Keratinocyte (primary cell): ENCODE measurements around the gene RNF17. TPM values are rescaled to one million over a fixed set of nuclear protein-coding genes. Genes with fewer than 3 reads are reported as not detected.

Experiments used
- DNase-seq: peaks from one replicate; pipeline ENCODE4 v3.0.0-alpha.2; 2011; ENCODE audit warnings: low read depth, missing footprints, low spot score
- FAIRE-seq: peaks from 2 replicates; lab custom pipeline; 2011; peaks lifted over from hg19 to GRCh38; lab: Jason Lieb, UNC
- H2AFZ ChIP-seq: 2 replicates; pipeline ENCODE4 v1.6.0; 2012; ENCODE audit warnings: low read length, control low read depth, inconsistent platforms; ENCODE audit not compliant: control insufficient read depth
- H3K27ac ChIP-seq: 2 replicates; pipeline ENCODE4 v1.5.1; 2011; ENCODE audit warnings: low read length; ENCODE audit not compliant: control insufficient read depth, insufficient read depth
- H3K27me3 ChIP-seq: 3 replicates; pipeline ENCODE4 v1.6.0; 2011; ENCODE audit warnings: low read length; ENCODE audit not compliant: control insufficient read depth, insufficient read depth; ENCODE audit errors: extremely low read depth
- H3K36me3 ChIP-seq, 2 experiments: 2 replicates in 1 of 2; 3 replicates in 1 of 2; pipeline ENCODE4 v1.5.1; 2011; ENCODE audit warnings: low read length in 2 of 2, mild to moderate bottlenecking in 1 of 2; ENCODE audit not compliant: control insufficient read depth in 2 of 2, insufficient read depth in 2 of 2; ENCODE audit errors: extremely low read depth in 1 of 2
- H3K4me1 ChIP-seq: 3 replicates; pipeline ENCODE4 v1.5.1; 2011; ENCODE audit warnings: low read length; ENCODE audit not compliant: control insufficient read depth, insufficient read depth; ENCODE audit errors: extremely low read depth
- H3K4me2 ChIP-seq: 3 replicates; pipeline ENCODE4 v1.6.0; 2011; ENCODE audit warnings: low read depth, low read length; ENCODE audit not compliant: control insufficient read depth, insufficient read depth; ENCODE audit errors: extremely low read depth
- H3K4me3 ChIP-seq, 3 experiments: fragments of 200-600 bp in 1 of 3; sonication (generic) in 1 of 3; 2 replicates in 2 of 3; 3 replicates in 1 of 3; pipeline ENCODE4 v1.5.1; 2011 to 2016; ENCODE audit warnings: low read length in 3 of 3, mild to moderate bottlenecking in 3 of 3, control low read depth in 2 of 3, inconsistent platforms in 1 of 3, low read depth in 1 of 3, mixed read lengths in 1 of 3, mixed run types in 1 of 3, moderate library complexity in 1 of 3; ENCODE audit not compliant: control insufficient read depth in 2 of 3, insufficient read depth in 2 of 3; ENCODE audit errors: extremely low read depth in 1 of 3
- H3K79me2 ChIP-seq: 2 replicates; pipeline ENCODE4 v1.6.0; 2012; ENCODE audit warnings: low read length; ENCODE audit not compliant: control insufficient read depth, insufficient read depth
- H3K9ac ChIP-seq: 3 replicates; pipeline ENCODE4 v1.6.0; 2011; ENCODE audit warnings: low read length; ENCODE audit not compliant: control insufficient read depth, insufficient read depth; ENCODE audit errors: extremely low read depth
- H3K9me1 ChIP-seq: 3 replicates; pipeline ENCODE4 v1.6.0; 2011; ENCODE audit warnings: low read length; ENCODE audit not compliant: control insufficient read depth, insufficient read depth; ENCODE audit errors: extremely low read depth
- H3K9me3 ChIP-seq: 2 replicates; pipeline ENCODE4 v1.5.1; 2012; ENCODE audit warnings: low read depth, low read length; ENCODE audit not compliant: control insufficient read depth
- H4K20me1 ChIP-seq: 3 replicates; pipeline ENCODE4 v1.6.0; 2011; ENCODE audit warnings: low read length; ENCODE audit not compliant: control insufficient read depth, insufficient read depth; ENCODE audit errors: extremely low read depth
- EZH2 ChIP-seq: IDR thresholded peaks from one replicate; pipeline ENCODE4 v1.6.1; 2012; ENCODE audit warnings: inconsistent platforms, mild to moderate bottlenecking, low read length, moderate library complexity
- dilution Hi-C: fragments of 300-500 bp; cut with MboI; formaldehyde crosslinking; loops from one replicate; pipeline ENCODE4 v1.7.0; 2020; ENCODE audit warnings: low sequenced_read_pairs; ENCODE audit not compliant: extremely low pct_ligation_motif_present
- polyA plus RNA-seq, 5 experiments: library from polyadenylated mRNA; depleted of rRNA in 3 of 5; stranded (reverse) in 3 of 5; stranded (forward) in 1 of 5; unstranded in 1 of 5; fragments of >200 nt; gene quantifications; 1 replicate in 1 of 5; 2 replicates in 3 of 5; 3 replicates in 1 of 5; pipeline versions ENCODE4 v1.2.1 to v1.2.3, GENCODE V29; 2011 to 2012; ENCODE audit warnings: missing spikeins in 2 of 5, low read depth in 1 of 5, low replicate concordance in 1 of 5
- TF ChIP-seq, protein P1 (sequence below), 3 experiments: IDR thresholded peaks in 1 of 3; conservative IDR thresholded peaks in 1 of 3; optimal IDR thresholded peaks in 1 of 3; 2 replicates in 2 of 3; 3 replicates in 1 of 3; pipeline versions ENCODE3 to v1.5.1; 2011; ENCODE audit warnings: low read length in 3 of 3, mild to moderate bottlenecking in 3 of 3, moderate library complexity in 2 of 3, control low read depth in 1 of 3, inconsistent platforms in 1 of 3; ENCODE audit not compliant: insufficient read depth in 2 of 3; ENCODE audit errors: extremely low read depth in 1 of 3

Gene RNF17
- polyA plus RNA-seq, 1 donor (not counting 4 experiments of a cell fraction or from before 2014, with no cell fraction given) = not detected

DNA sequence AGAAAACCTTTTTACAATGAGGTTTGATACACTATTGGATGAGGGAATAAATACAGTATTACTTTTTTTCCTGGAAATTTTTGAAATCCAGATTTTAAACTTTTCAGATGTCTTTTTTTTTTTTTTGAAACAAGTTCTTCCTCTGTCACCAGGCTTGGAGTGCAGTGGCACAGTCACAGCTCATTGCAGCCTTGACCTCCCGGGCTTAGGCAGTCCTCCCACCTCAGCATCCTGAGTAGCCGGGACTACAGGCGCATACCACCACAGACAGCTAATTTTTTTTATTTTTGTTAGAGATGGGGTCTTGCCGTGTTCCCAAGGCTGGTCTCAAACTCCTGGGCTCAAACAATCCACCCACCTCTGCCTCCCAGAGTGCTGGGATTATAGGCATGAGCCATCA, 96.8 kb downstream of the RNF17 start:
- dilution Hi-C loops = no loop called here
- no peaks in the 10 kb centered on the region for H3K27me3 ChIP-seq
- no peak overlapping the region for H2AFZ ChIP-seq
- no peak overlapping the region for H3K27ac ChIP-seq
- no peak for DNase-seq
- no peaks in the 10 kb centered on the region for H3K79me2 ChIP-seq
- H3K9me3 ChIP-seq = no peaks in the 10 kb centered on the region
- H3K4me2 ChIP-seq = no peak overlapping the region
- TF ChIP-seq EZH2 = no peak
- TF ChIP-seq, protein P1, sequence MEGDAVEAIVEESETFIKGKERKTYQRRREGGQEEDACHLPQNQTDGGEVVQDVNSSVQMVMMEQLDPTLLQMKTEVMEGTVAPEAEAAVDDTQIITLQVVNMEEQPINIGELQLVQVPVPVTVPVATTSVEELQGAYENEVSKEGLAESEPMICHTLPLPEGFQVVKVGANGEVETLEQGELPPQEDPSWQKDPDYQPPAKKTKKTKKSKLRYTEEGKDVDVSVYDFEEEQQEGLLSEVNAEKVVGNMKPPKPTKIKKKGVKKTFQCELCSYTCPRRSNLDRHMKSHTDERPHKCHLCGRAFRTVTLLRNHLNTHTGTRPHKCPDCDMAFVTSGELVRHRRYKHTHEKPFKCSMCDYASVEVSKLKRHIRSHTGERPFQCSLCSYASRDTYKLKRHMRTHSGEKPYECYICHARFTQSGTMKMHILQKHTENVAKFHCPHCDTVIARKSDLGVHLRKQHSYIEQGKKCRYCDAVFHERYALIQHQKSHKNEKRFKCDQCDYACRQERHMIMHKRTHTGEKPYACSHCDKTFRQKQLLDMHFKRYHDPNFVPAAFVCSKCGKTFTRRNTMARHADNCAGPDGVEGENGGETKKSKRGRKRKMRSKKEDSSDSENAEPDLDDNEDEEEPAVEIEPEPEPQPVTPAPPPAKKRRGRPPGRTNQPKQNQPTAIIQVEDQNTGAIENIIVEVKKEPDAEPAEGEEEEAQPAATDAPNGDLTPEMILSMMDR (optimal IDR thresholded peaks at IDR 0.05 in 1 of 3, IDR thresholded peaks at IDR 0.05 in 1 of 3, conservative IDR thresholded peaks at IDR 0.05 in 1 of 3; ENCODE audit: extremely low read depth in 1 of 3, insufficient read depth in 2 of 3, low read length in 3 of 3) = no peak
- H3K4me3 ChIP-seq = no peak overlapping the region
- H3K9ac ChIP-seq = no peak overlapping the region
- no peaks in the 10 kb centered on the region for H3K9me1 ChIP-seq
- peaks cover 2% of the 10 kb centered on the region for H3K4me1 ChIP-seq
- H3K36me3 ChIP-seq = no peaks in the 10 kb centered on the region
- FAIRE-seq = no peak
- H4K20me1 ChIP-seq = no peaks in the 10 kb centered on the region

DNA sequence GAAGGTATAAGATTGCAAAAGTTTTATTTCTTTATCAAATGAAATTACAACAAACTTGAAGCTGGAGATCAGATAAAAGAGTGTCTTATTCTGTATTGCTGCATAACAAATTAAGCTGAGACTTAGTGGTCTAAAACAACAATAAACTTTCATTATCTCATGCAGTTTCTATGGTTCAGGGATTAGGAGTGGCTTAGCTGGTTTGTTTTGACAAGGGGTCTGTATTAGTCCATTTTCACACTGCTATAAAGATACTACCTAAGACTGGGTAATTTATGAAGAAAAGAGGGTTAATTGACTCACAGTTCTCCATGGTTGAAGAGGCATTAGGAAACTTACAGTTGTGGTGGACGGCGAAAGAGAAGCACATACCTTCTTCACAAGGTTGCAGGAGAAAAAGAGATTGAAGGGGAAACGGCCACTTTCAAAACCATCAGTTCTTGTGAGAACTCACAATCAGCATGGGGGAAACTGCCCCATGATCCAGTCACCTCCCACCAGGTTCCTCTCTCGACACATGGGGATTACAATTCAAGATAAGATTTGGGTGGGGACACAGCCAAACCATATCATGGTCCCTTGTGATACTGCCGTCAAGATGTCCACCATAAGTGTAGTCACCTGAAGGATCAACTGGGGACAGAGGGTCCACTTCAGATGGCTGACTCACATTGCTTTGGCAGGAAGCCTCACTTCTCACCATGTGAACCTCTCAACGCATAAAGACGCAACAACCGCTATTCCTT, 97.8 kb downstream of the RNF17 start:
- no peaks in the 10 kb centered on the region for H3K27me3 ChIP-seq
- no peak overlapping the region for H2AFZ ChIP-seq
- no peaks in the 10 kb centered on the region for H3K9me3 ChIP-seq
- H3K9me1 ChIP-seq = no peaks in the 10 kb centered on the region
- TF ChIP-seq, protein P1 (optimal IDR thresholded peaks at IDR 0.05 in 1 of 3, IDR thresholded peaks at IDR 0.05 in 1 of 3, conservative IDR thresholded peaks at IDR 0.05 in 1 of 3; ENCODE audit: extremely low read depth in 1 of 3, insufficient read depth in 2 of 3, low read length in 3 of 3) = no peak
- no peak for TF ChIP-seq EZH2
- no peak for DNase-seq
- peaks cover 2% of the 10 kb centered on the region for H3K4me1 ChIP-seq
- dilution Hi-C loops = no loop called here
- H3K27ac ChIP-seq = no peak overlapping the region
- no peaks in the 10 kb centered on the region for H3K36me3 ChIP-seq
- H4K20me1 ChIP-seq = no peaks in the 10 kb centered on the region
- no peaks in the 10 kb centered on the region for H3K79me2 ChIP-seq
- no peak overlapping the region for H3K4me3 ChIP-seq
- no peak for FAIRE-seq
- H3K9ac ChIP-seq = no peak overlapping the region
- no peak overlapping the region for H3K4me2 ChIP-seq
